IMR-90 (cell line): Measurements from ENCODE around the gene TMEM245. TPM values are rescaled to one million over a fixed set of nuclear protein-coding genes. Genes with fewer than 3 reads are reported as not detected.

Source experiments
- ATAC-seq: fragments of 200-7000 bp; cut with Tn5 transposase; 2 replicates; pipeline ENCODE4 v1.9.1; 2020; ENCODE audit warnings: low read depth, mild to moderate bottlenecking, moderate library complexity
- BruUV-seq: library from RNA; stranded (reverse); fragments of 400-500 nt; replicated peaks from 2 replicates; lab custom pipeline; 2021; lab: Mats Ljungman, UMichigan
- CTCF ChIA-PET: fragments of 300-600 bp; formaldehyde crosslinking; extraction: SDS; loops from one replicate; lab custom pipeline; 2021; ENCODE audit warnings: antibody characterized with exemption; lab: Yijun Ruan, JAX
- POLR2A ChIA-PET: fragments of 300-600 bp; sonication (Branson Sonifier 250); formaldehyde crosslinking; loops from one replicate; lab custom pipeline; 2022; ENCODE audit warnings: antibody characterized with exemption; ENCODE audit not compliant: unreplicated experiment; lab: Charles Lee
- DNase-seq: peaks from one replicate; pipeline ENCODE4 v3.0.0; 2013
- H2AFZ ChIP-seq: replicated peaks from 2 replicates; pipeline ENCODE3; 2013; ENCODE audit warnings: low read length, mild to moderate bottlenecking; ENCODE audit not compliant: poor library complexity
- H2AK5ac ChIP-seq: 2 replicates; pipeline ENCODE4 v1.6.1; 2013; ENCODE audit warnings: low read depth, low read length, inconsistent platforms
- H2AK9ac ChIP-seq: replicated peaks from 2 replicates; pipeline ENCODE3; 2013; ENCODE audit warnings: mild to moderate bottlenecking, low read depth, low read length, moderate library complexity; ENCODE audit not compliant: poor library complexity
- H2BK120ac ChIP-seq: 2 replicates; pipeline ENCODE4 v1.6.1; 2013; ENCODE audit warnings: low read depth, low read length, inconsistent platforms
- H2BK15ac ChIP-seq: 3 replicates; pipeline ENCODE4 v1.6.1; 2013; ENCODE audit warnings: low read depth, low read length, inconsistent platforms
- H2BK20ac ChIP-seq: 2 replicates; pipeline ENCODE4 v1.6.1; 2013; ENCODE audit warnings: low read depth, mild to moderate bottlenecking, inconsistent platforms, low read length, moderate library complexity
- H2BK5ac ChIP-seq: 2 replicates; pipeline ENCODE4 v1.6.1; 2013; ENCODE audit warnings: mild to moderate bottlenecking, low read depth, low read length, inconsistent platforms; ENCODE audit not compliant: poor library complexity, severe bottlenecking
- H3K14ac ChIP-seq: replicated peaks from 2 replicates; pipeline ENCODE4 v1.6.1; 2013; ENCODE audit warnings: low read depth, low read length, inconsistent platforms
- H3K18ac ChIP-seq: 2 replicates; pipeline ENCODE4 v1.6.1; 2013; ENCODE audit warnings: low read depth, low read length, control low read depth
- H3K23ac ChIP-seq: 2 replicates; pipeline ENCODE4 v1.6.1; 2013; ENCODE audit warnings: low read depth, low read length, inconsistent platforms
- H3K27ac ChIP-seq: 2 replicates; pipeline ENCODE4 v1.5.1; 2013; ENCODE audit warnings: mild to moderate bottlenecking, control low read depth, low read length; ENCODE audit not compliant: insufficient read depth
- H3K27me3 ChIP-seq: 2 replicates; pipeline ENCODE4 v1.6.1; 2013; ENCODE audit warnings: low read length; ENCODE audit not compliant: control insufficient read depth, insufficient read depth
- H3K36me3 ChIP-seq: 2 replicates; pipeline ENCODE4 v1.6.1; 2013; ENCODE audit warnings: low read length, mixed read lengths; ENCODE audit not compliant: control insufficient read depth, insufficient read depth
- H3K4ac ChIP-seq: 2 replicates; pipeline ENCODE4 v1.6.1; 2013; ENCODE audit warnings: low read depth, low read length, inconsistent platforms
- H3K4me1 ChIP-seq: 2 replicates; pipeline ENCODE4 v1.6.1; 2013; ENCODE audit warnings: low read length, mixed read lengths; ENCODE audit not compliant: control insufficient read depth, insufficient read depth
- H3K4me2 ChIP-seq: 2 replicates; pipeline ENCODE4 v1.6.1; 2013; ENCODE audit warnings: low read depth, mild to moderate bottlenecking, control low read depth, low read length, moderate library complexity
- H3K4me3 ChIP-seq: 2 replicates; pipeline ENCODE4 v1.5.1; 2013; ENCODE audit warnings: low read depth, mild to moderate bottlenecking, control low read depth, low read length, moderate library complexity; ENCODE audit not compliant: insufficient read depth
- H3K56ac ChIP-seq: 2 replicates; pipeline ENCODE4 v1.6.1; 2013; ENCODE audit warnings: low read length, inconsistent platforms; ENCODE audit not compliant: insufficient read depth; ENCODE audit errors: extremely low read depth
- H3K79me1 ChIP-seq, 2 experiments: 2 replicates each; pipeline ENCODE4 v1.6.1; 2013; ENCODE audit warnings: low read length in 2 of 2, inconsistent platforms in 1 of 2, low read depth in 1 of 2
- H3K9ac ChIP-seq: 2 replicates; pipeline ENCODE4 v1.6.1; 2013; ENCODE audit warnings: low read depth, low read length, control low read depth
- H3K9me1 ChIP-seq: 2 replicates; pipeline ENCODE4 v1.6.1; 2013; ENCODE audit warnings: low read length, inconsistent platforms; ENCODE audit not compliant: insufficient read depth
- H3K9me3 ChIP-seq: 2 replicates; pipeline ENCODE4 v1.6.1; 2013; ENCODE audit warnings: low read length; ENCODE audit not compliant: control insufficient read depth, insufficient read depth
- H4K20me1 ChIP-seq: 2 replicates; pipeline ENCODE4 v1.6.1; 2013; ENCODE audit warnings: low read length, inconsistent platforms; ENCODE audit not compliant: insufficient read depth
- H4K5ac ChIP-seq: 2 replicates; pipeline ENCODE4 v1.6.1; 2013; ENCODE audit warnings: mild to moderate bottlenecking, low read depth, low read length, control low read depth
- H4K8ac ChIP-seq, 2 experiments: 2 replicates each; pipeline ENCODE4 v1.6.1; 2013; ENCODE audit warnings: low read depth in 2 of 2, low read length in 2 of 2, control low read depth in 1 of 2, inconsistent platforms in 1 of 2
- H4K91ac ChIP-seq: 2 replicates; pipeline ENCODE4 v1.6.1; 2013; ENCODE audit warnings: low read depth, low read length, inconsistent platforms; ENCODE audit not compliant: insufficient read depth
- BHLHE40 ChIP-seq: fragments of 150-350 bp; IDR thresholded peaks from 2 replicates; pipeline ENCODE4 v1.6.1; 2016; ENCODE audit warnings: mild to moderate bottlenecking, low read depth, low read length
- CTCF ChIP-seq: conservative IDR thresholded peaks from 2 replicates; pipeline ENCODE4 v1.5.1; 2012; ENCODE audit warnings: mild to moderate bottlenecking, low read depth, low read length, improper control_type of control experiment
- FOS ChIP-seq: fragments of 150-350 bp; IDR thresholded peaks from 2 replicates; pipeline ENCODE4 v1.6.1; 2016; ENCODE audit warnings: low read depth, low read length
- MAFK ChIP-seq: IDR thresholded peaks from 2 replicates; pipeline ENCODE4 v1.6.1; 2012; ENCODE audit warnings: low read depth, low read length, improper control_type of control experiment
- MAZ ChIP-seq: IDR thresholded peaks from 2 replicates; pipeline ENCODE4 v1.6.1; 2012; ENCODE audit warnings: low read depth, mild to moderate bottlenecking, low read length, improper control_type of control experiment, moderate library complexity, borderline replicate concordance
- POLR2A ChIP-seq: IDR thresholded peaks from 2 replicates; pipeline ENCODE4 v1.6.1; 2012; ENCODE audit warnings: mild to moderate bottlenecking, low read depth, low read length
- RFX5 ChIP-seq: IDR thresholded peaks from 2 replicates; pipeline ENCODE4 v1.8.0; 2012; ENCODE audit warnings: low read depth, mild to moderate bottlenecking, low read length, moderate library complexity
- WGBS, 2 experiments: methylation state at CpG; one replicate each; pipeline versions ENCODE4 v1.1.5 to v1.1.7; 2013; ENCODE audit warnings: missing lambda C conversion rate in 2 of 2; ENCODE audit not compliant: insufficient read length in 1 of 2; ENCODE audit errors: extremely low coverage in 2 of 2; 5-methylcytosine and 5-hydroxymethylcytosine counted together
- dilution Hi-C: fragments of 300-500 bp; cut with HindIII; formaldehyde crosslinking; loops from one replicate; pipeline ENCODE4 v1.14.3; 2018; ENCODE audit warnings: low sequenced_read_pairs; ENCODE audit not compliant: unreplicated experiment
- in situ Hi-C: fragments of 300-500 bp; cut with MboI; formaldehyde crosslinking; loops from 3 replicates; pipeline ENCODE4 v1.14.3; 2019; ENCODE audit warnings: low sequenced_read_pairs, inconsistent platforms, mixed read lengths
- intact Hi-C: fragments of 100-400 bp; cut with micrococcal nuclease; formaldehyde crosslinking; loops from 2 replicates; pipeline ENCODE4 v1.10.0; 2022
- polyA plus RNA-seq, 3 experiments: library from polyadenylated mRNA; depleted of rRNA; stranded (reverse); fragments of >200 nt; gene quantifications; 2 replicates each; pipeline ENCODE4 v1.2.3, GENCODE V29; 2012; ENCODE audit warnings: low replicate concordance in 1 of 3
- total RNA-seq: library from RNA; depleted of rRNA; stranded (reverse); fragments of >200 nt; gene quantifications from 2 replicates; pipeline ENCODE4 v1.2.3, GENCODE V29; 2012

TMEM245 gene
- total and polyA plus RNA-seq, 2 of the 4 experiments (the other 2 are of a cell fraction), result 24.8 to 57.9 TPM

DNA sequence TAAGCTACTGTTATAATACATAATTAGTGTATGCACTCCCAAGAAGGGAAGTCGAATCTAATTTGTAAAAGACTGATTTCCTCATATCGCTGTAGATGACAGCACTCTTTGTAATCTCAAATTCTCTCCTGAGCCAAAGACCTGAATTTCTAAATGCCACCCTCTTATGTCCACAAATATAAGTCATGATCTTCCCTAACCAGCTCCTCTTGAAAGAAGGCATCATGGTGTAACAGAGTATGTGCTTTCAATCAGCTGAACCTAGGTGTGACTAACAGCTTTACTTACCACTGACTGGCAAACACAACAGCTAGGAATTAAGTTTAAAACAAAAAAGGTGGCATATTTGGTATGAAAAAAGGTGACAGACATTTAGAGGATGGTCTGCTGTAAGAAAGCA lies 72.5 kb downstream of the TMEM245 start:
- Histone ChIP-seq H3K18ac (no peak overlapping the region), H3K9me3 (peaks cover 2% of the 10 kb centered on the region; the same call in 1 of the 2 replicates), H3K79me1 (peaks cover 3 to 6% of the 10 kb centered on the region in 2 experiments; a peak in 2 of 4 replicates), H2BK20ac (no peak overlapping the region), H3K14ac (no peak overlapping the region), H3K9ac (no peak overlapping the region), H3K9me1 (no peaks in the 10 kb centered on the region), H2AK5ac (no peak overlapping the region), H3K27ac (no peak overlapping the region), H3K4ac (no peak overlapping the region), H2BK5ac (no peak overlapping the region), H2BK15ac (no peak overlapping the region), H4K8ac (no peak overlapping the region), H3K27me3 (no peaks in the 10 kb centered on the region), H3K4me2 (no peak overlapping the region), H2AFZ (no peak overlapping the region), H3K36me3 (peaks cover 31% of the 10 kb centered on the region), H3K56ac (no peak overlapping the region), H3K23ac (no peak overlapping the region), H3K4me3 (no peak overlapping the region), H2AK9ac (no peak overlapping the region), H4K91ac (no peak overlapping the region), H3K4me1 (no peaks in the 10 kb centered on the region), H2BK120ac (no peak overlapping the region), H4K20me1 (no peaks in the 10 kb centered on the region), H4K5ac (no peak overlapping the region)
- no peak for DNase-seq
- in situ Hi-C loops (no loop called here), intact Hi-C loops (no loop called here), dilution Hi-C loops (no loop called here)
- no peak for ATAC-seq
- no peak for TF ChIP-seq FOS
- no peak for TF ChIP-seq CTCF
- TF ChIP-seq MAZ, result no peak
- no peak for TF ChIP-seq RFX5
- TF ChIP-seq BHLHE40, result no peak
- no peak for TF ChIP-seq MAFK
- TF ChIP-seq POLR2A, result no peak
- BruUV-seq, result no TSS peak
- no CpG with 5 or more reads among the region's 2 CpGs for WGBS, 2 experiments
- POLR2A ChIA-PET, result no interaction called here
- CTCF ChIA-PET, result no interaction called here
